Stimulated activated CD8-positive, alpha-beta memory T cell treated with anti-CD3 and anti-CD28 coated beads, Interleukin-4, amount 100 ng/mL, for 24 hours (primary cell): ENCODE data around the gene FBN2.

ENCODE experiments used
- DNase-seq: peaks from one replicate; pipeline ENCODE4 v3.0.0-alpha.2; 2020; ENCODE audit warnings: low read depth

FBN2 gene

DNA sequence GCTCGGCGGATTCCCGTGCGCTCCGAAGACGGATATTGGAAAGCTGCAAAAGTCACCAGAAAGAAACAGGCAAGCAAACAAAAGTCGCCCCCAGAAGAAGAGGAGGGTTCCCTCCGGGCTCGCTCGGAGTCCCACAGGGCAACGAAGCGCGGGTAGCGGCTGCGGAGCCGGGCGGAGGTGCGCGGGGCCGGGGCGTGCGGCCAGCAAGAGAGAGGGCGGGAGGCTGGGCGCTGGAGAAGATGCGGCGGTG is at the start of gene FBN2:
Gene FBN2 (minus strand): TSS at position 246 of the 250 bp plus-strand sequence. CDS start 642 bp downstream, outside the sequence.
- DNase-seq = no peak

DNA sequence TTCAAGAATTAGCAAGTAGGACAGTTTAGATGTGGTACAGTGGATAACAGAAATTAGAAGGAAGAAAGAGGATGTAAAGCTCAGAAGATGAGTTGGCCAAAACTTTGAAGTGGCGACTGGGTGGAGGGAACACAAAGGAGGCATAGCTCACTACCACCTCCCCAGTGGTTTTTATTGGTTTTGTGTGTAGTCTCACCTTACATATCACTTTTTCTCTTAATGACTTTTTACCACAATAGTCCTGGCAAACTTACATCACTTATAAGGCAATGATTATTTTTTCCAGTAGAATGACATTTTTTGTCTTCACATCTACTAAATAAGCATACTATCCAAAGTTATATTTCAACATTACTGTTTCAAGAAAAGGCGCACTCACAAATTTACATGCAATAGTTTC is 49.2 kb upstream of the FBN2 start:
- DNase-seq = no peak

DNA sequence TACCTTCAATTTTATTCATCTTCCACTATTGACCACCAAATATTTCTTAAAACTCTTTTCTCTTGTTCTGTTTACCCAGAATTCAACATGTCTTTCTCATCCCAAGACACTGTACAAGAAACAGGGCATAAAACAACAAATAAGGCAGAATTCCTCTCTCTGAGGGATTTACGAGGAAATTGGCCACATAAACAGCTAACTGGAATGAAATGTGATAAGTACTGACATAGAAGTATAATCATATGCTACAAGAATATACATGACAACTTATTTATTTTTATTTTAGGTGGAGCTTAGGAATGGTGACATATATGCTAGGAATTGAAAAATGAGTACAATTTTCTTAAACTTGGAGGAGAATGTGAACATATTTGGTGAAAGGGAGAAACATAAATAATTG is 48.8 kb upstream of the FBN2 start:
- DNase-seq = no peak

DNA sequence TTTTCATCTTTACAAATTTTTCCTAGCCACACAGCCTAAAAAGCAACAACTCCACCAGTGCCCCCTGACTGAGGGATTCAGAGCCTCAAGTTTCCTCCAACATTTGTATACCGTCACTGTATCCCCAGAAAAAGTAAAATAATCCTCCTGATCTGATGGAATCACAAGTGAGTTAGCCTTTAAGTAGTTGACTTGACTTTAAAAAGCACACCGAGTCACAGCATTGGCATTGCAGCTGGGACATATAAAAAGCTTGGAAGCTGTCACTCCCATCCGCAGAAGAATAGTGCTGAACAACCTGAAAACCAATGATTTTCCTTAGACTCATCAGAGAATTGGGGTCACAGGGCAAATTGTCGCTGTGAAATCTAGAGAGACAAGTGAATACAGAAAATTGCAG is 41.6 kb upstream of the FBN2 start:
- no peak for DNase-seq

DNA sequence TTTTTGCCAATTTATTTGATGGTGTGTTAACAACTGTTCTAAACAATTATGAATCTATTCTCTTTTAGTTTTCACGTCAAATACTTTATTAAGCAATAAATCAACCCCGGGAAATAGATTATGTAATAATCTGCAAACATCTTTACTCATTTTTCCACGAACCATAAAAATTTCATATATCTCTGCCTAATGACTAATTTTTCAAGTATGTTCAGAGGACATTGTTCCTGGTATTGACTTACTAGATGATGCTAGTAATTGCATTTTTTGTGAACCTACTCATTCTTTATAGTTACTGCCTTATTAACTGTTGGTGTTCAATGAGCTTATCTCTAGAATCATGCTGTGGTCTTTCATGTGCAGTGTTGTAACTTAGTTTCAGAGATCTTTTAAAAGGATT is 41.0 kb upstream of the FBN2 start:
- no peak for DNase-seq

DNA sequence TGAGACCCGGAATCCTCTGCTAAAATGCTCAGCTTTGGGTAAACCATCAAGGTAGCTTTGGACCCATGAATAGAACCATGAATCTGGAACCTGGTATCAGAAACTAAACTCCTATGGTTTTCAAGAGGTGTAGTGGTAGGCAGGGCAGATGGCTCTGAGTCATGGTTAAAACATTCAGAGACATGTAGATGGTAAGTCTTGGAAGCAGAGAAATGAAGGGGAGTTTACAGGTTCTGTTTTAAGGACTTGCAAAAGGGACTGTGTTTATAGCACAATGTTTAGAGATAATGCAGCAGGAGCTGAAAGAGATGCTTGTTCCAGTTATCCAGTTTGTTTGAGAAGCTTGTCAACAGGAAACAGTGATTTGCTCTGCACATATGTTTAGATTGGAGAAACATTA is 36.0 kb upstream of the FBN2 start:
- no peak for DNase-seq

DNA sequence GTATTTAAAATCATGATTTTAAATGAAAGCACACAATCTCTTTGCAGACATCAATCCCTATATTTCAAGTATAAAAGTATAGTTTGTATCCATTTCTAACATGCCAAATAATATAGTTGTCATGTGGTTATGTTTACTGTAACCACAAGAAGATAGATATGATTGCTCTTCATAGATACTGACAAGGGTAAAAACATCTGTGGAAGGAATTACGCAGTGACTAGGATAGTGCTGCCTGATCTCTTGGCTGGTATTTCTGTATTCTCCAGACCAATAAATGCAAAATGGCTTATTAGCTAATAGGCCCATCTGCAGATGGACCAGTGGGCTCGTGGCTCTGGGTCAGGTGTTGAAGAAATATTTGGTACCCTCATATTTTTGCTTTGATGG is 34.9 kb upstream of the FBN2 start:
- no peak for DNase-seq

DNA sequence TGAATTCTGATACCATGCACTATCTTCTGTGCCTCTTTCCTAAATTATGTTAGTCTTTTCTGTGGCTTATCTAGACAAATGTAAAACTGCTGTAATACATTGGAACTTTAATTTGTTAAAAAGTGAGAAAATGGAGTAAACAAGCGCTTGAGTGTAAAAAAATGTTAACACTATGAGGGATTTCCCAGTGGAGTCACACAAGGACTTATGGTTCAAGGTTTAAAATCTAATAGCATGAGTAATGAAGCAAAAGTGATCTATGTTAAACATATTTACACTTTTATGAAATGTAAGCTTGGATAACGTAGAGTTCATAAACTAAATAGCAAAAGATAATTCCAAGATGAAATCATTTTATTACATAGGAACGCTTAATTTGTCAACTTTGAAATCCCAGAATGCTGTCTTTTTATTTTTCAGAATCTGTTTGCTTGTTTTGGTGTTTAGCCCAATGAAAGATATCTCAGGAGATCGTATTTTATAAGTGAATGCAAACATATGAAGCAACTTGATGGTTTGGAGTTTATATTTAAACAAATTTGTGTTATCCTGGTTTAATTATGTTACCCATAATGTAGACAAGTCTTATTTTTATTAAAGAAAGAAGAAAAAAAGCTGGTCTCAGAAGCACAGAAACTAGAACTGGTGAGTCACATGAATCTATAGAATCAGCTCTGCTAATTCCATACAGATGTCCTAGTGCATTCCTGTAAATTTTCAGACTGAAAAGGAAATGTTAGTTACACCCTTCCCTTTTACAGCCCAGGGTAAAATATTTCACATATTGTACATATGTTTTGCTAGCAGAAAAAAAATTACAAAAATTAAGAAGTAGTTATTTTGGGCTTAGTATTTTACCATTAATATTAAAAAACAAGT is 34.2 kb upstream of the FBN2 start:
- no peak for DNase-seq

DNA sequence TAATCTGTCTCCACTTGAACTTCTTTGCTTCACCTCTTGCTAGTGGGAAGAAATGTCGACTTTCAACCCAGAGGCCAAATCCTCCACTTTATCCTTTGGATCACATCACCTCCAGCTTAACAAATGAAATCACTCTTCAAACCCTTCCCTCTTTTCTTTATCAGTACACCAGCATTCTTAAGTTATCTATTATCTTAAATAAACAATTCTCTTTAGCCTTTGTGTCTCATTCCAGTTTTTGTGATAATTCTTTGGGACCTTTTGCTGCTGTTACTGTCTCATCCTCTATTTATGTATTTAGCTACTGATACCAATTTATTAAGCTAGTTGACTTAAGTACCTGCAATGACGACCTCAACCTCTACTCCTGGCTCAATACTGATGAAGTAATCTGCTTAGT is 28.1 kb upstream of the FBN2 start:
- no peak for DNase-seq

DNA sequence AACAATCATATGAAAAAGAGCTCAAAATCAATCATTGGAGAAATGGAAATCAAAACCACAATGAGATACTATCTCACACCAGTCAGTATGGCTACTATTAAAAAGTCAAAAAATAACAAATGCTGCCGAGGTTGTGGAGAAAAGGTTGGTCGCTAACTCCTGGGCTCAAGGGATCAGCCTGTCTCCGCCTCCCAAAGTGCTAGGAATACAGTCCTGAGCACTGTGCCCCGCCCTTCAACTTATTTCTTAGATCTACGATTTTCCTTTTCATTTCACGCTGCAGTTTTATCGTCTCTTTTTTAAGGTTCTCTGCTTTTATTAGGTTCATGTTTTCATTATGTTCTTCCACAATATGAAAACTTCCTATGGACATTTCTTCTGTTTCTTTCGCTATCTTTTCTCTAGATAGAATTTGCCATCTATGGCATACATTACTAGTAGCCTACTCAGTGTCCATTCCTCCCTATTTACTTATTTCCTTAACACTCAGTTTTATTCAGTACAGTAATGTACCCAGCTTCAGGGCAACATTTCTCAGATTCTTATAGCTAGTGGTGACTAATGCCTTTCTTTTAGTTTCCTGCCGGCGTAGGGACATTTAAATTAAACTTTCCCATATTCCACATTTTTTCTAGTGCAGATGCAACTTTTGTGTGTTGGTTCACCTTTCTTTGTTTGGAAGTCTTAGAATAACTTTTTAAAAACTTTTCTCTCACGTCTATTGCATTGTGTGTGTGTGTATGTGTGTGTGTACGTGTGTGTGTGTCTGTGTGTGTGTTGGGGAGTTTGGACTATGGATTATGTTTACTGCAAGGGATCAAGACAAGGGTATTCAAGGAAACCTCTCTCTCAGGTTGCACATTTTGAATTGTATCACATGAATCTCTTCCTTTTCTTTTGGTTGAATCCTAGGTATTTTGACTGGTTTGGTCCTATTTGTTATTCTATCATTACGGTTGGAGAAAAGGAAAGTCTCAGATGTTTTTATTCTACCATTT is 21.6 kb upstream of the FBN2 start:
- DNase-seq = no peak

DNA sequence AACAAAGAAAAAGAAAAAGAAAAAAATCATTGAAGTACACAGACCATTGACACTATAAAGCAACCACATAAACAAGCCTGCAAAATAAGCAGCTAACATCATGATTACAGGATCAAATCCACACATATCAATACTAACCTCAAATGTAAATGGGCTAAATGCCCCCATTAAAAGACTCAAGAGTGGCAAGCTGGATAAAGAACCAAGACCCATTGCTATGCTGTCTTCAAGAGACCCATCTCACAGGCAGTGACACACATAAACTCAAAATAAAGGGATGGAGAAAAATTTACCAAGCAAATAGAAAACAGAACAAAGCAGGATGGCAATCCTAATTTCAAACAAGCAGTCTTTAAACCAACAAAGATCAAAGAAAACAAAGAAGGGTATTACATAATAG is 15.7 kb upstream of the FBN2 start:
- DNase-seq = no peak

DNA sequence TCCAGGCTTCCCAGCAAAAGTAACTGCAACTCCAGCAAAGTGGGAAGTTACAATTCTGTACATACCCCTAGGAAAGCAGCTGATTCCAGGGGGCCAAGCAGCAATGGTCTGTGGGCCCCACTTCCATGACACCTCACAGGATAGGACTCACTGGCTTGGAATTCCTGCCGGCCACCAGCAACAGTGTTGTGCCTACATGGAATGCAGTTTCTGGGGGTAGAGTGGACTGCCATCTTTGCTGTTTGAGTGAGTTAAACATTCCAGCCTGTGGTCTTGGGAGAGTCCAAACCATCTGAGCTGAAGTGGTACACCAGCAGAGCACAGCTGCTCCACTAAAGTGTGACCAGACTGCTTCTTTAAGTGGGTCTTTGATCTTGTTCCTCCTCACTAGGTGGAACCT is 13.4 kb upstream of the FBN2 start:
- no peak for DNase-seq

DNA sequence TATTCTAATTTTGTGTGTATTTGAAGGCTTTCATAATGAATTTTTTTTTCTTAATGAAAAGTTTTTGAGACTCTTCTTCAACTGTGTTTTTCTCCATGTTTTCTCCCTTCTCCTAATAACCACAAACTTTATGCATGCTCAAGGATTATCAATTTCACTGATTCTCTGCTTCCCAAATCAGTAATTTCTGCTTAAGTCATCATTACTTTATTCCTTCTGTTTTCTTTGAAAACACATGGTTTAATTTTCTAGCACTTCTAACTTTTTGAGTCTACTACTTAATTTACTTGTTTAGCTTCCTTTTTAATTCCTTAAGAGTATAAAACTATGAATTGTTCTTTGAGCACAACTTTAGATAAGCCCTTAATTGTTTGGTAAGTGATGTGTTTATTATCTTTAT is 11.5 kb upstream of the FBN2 start:
- no peak for DNase-seq

DNA sequence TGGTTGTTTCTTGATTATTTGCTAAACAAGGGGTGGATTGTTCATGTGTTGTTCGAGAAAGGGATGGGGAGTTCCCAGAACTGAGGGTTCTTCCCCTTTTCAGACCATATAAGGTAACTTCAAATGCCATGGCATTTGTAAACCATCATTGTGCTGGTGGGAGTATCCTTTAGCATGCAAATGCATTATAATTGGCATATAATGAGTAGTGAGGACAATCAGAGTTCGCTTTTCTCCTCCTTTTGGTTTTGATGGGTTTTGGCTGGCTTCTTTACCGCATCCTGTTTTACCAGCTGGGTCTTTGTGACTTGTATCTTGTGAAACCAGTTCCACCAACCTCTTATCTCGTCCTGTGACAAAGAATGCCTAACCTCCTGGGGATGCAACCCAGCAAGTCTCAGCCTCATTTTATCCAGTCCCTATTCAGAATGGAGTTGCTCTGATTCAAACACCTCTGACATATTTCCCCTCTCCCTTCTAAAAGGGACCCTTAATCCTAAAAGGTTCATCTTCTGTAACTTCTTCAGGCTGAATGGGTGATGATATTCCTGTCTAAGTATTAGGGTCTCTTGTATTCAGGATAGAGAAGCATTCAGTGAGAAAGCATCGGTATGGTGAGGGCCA is 8.7 kb upstream of the FBN2 start:
- DNase-seq = no peak

DNA sequence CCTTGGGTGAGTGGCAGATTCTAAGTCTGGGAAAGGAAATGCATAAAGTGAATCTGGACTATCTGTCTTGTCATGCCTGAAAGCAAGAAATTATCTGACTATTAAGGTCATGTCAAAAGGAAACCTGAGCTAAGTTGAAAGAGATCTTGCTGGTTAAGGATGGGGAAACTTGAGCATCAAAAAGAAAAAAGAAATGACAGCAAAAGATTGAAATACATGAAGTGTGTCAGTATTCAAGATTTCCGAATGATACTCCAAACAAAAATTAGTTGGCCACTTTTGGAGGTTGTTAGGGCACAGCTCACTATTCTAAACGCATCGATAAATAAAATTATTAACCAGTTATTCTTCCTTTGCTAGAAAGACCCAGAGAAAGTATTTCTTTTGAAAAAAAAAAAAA is 3.3 kb upstream of the FBN2 start:
- no peak for DNase-seq

DNA sequence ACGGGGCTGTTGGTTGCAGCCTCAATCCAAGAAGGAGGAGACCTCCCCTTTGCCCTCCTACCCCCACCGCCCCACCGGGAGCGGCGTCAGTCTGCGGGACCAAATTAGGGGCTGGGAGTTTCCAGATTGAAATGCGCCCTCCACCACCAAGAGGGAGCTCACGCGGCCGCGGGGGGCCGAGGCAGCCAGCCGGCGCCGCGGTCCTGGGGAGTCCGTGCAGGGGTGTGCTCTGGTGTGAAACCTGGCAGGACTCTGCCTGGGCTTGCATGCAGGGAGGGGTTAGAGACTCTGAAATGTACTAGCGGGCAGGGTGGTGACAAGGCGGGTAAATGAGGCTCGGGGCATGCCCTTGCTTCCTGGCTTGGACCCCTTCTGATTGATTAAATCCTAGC is 989 bp upstream of the FBN2 start:
- no peak for DNase-seq

DNA sequence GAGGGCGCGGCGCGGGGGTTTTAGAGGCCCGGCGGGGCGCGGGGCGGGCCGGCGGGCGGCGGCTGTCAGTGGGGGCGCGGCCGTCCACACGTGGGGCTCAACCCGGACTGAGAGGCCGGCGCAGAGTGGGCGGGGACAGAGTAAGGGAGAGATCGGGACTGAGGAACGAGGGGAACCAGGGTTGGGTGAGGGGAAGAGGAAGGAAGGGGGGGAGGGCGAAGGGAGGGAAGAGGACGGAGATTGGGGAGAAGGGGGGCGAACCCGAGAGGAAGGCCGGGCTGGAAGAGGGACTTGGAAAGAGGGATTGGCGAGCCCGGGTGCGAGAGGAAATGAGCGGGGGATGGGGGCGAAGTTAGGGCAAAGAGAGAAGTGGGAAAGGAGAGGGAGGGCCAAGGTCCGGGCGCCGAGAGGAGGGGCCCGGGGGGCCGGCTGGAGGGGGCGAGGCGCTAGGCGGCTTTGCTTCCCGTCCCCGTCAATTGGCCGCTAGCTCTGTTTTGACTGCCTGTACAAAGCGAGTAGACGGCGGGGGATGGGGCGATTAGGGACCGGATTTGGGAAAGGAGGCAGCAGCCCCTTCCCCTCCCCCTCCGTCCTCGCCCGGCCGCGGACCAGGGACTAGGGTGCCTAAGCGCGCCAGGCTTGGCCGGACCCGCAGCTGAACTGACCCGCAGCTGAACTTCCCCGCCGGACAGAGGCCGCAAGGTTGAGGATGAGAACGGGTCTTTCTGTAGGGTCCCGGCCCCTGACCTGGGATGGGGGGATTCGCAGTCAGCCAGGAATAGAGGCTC is 399 bp upstream of the FBN2 start:
- DNase-seq = no peak

DNA sequence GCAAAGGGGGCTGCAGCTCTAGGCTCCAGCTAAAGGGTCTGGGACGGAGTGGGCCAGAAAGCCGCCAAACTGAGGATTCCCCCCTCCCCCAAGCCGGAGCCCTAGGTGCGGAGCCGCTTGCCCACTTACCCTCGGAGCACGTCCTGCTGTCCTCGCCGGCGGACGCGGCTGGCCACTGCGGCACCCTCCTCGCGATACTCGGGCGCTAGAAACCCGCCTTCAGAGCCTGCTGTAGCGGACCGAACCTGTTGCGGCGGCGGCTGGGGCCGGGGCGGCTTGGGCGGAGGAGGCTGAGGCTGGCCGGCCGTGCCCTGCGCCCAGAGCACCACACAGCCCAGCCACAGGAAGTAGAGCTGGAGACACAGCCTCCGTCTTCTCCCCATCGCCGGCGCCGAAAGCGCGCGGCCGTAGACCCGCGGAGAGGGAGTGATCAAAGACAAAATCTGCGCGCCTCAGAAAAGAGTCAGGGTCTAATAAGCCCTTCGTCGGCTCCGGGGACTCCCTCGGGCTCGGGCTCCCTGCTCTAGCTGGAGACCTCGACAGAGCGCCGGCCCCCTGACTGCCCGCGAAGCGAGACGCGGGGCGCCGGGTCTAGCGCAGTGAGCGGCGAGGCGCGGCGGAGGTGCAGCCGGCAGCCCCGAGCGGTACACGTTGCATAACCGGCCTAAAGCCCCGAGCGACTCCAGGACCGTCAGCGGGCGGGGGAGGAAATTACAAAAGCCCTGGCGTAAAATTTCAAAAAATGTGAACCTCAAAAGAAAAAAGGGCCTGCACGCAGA is 635 bp downstream of the FBN2 start:
- no peak for DNase-seq

DNA sequence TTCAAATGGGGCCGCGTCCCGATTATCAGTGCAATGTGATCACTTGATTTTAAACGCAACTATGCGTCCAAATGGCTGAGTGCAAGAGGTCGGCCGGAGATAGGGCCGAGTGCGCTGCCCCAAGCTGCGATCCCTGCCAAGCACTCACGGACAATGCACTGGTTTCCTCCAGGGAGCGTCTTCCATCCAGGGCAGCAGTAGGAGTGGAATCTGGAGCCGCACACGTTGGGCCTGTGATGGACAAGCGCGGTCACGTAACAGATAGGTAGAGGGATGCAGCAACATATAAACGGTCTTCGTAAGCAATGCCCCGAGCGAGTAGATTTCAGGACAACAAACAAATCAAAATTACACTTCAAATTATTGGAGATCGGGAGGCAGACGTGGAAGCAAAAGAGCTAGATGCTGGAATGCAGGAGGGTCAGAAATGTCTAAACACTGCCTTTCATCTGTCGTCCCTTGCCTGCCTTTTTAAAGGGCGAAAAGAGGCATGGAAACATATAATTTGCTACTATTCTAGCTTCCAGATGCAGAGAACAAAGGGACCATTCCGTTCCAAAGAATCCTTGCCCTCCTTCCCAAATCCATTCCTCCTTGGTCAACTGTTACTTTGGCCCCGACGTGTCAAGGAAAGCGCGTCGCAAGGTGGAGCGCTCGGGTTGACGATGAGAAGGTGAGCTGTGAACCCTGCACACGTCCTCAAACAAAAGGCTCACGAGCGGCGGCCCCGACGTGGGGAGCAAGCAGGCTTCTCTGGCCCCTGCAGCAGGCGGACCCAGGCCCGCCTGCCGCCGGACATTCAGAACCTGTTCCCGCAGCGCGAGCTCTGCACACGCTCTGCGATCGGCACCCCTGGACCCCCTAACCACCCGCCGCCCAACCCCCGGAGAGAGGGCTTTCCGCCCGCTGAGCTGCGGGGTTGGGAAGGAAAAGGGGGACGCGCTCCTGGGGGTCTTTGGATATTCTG is 1.5 kb downstream of the FBN2 start:
- DNase-seq = no peak

DNA sequence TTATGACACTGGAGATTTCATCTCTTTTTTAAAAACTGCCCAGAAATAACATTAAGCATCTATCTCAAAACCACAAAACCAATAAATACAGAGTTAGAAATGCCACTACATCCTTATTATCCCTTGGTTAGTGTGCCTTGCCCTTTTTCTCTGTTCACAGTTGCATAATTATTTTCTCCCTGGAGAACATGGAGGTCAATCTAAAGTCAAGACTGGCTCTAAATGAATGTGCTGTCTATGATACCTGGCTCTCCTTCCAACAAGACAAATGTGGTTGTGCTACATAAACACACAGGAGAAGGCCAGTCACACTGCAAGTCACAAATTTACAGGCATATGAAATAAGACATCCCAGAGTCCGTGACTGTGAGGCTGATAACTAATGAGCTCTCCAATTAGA is 2.8 kb downstream of the FBN2 start:
- DNase-seq = no peak
